GM12878 (cell line): ENCODE measurements around the gene MDM4. TPM values are rescaled to one million over a fixed set of nuclear protein-coding genes. Genes with fewer than 3 reads are reported as not detected.

Experiments
- ATF7 ChIP-seq: fragments of 450-650 bp; IDR thresholded peaks from 2 replicates; pipeline ENCODE4 v1.6.1; 2016; ENCODE audit warnings: low read depth, mild to moderate bottlenecking
- CEBPB ChIP-seq, 2 experiments: fragments of 150-350 bp in 1 of 2; IDR thresholded peaks; 2 replicates each; pipeline ENCODE4 v1.6.1; 2012 to 2014; ENCODE audit warnings: low read depth in 2 of 2, low read length in 2 of 2, borderline replicate concordance in 1 of 2, inconsistent platforms in 1 of 2
- CHD2 ChIP-seq: IDR thresholded peaks from 2 replicates; pipeline ENCODE4 v1.6.1; 2011; ENCODE audit warnings: low read depth, low read length, improper control_type of control experiment, borderline replicate concordance
- GATAD2B ChIP-seq: fragments of 450-650 bp; conservative IDR thresholded peaks from 2 replicates; pipeline ENCODE4 v1.6.1; 2017; ENCODE audit warnings: low read depth, mild to moderate bottlenecking, moderate library complexity
- MTA2 ChIP-seq: fragments of 450-650 bp; IDR thresholded peaks from 2 replicates; pipeline ENCODE4 v1.6.1; 2016; ENCODE audit warnings: low read depth, mild to moderate bottlenecking, moderate library complexity
- MTA3 ChIP-seq: IDR thresholded peaks from 2 replicates; pipeline ENCODE4 v1.6.1; 2012; ENCODE audit warnings: low read length, inconsistent platforms, borderline replicate concordance
- NFYA ChIP-seq: IDR thresholded peaks from 2 replicates; pipeline ENCODE4 v1.6.1; 2011; ENCODE audit warnings: low read depth, mild to moderate bottlenecking, low read length, improper control_type of control experiment, borderline replicate concordance
- RUNX3 ChIP-seq: IDR thresholded peaks from 2 replicates; pipeline ENCODE4 v1.6.1; 2012; ENCODE audit warnings: low read length, inconsistent platforms
- SMC3 ChIP-seq: IDR thresholded peaks from 2 replicates; pipeline ENCODE4 v1.6.1; 2011; ENCODE audit warnings: low read length, improper control_type of control experiment, borderline replicate concordance
- SP1 ChIP-seq: IDR thresholded peaks from one replicate; pipeline ENCODE4 v1.6.1; 2011; ENCODE audit warnings: low read depth, low read length
- SUZ12 ChIP-seq: fragments of 200-600 bp; sonication (generic); IDR thresholded peaks from one replicate; pipeline ENCODE4 v1.6.1; 2018; ENCODE audit warnings: antibody characterized with exemption, mild to moderate bottlenecking; ENCODE audit not compliant: unreplicated experiment
- WRNIP1 ChIP-seq: IDR thresholded peaks from 2 replicates; pipeline ENCODE4 v1.6.1; 2011; ENCODE audit warnings: low read depth, low read length, improper control_type of control experiment, borderline replicate concordance
- polyA plus RNA-seq, 11 experiments: library from polyadenylated mRNA; depleted of rRNA in 4 of 11; unstranded in 6 of 11; stranded (reverse) in 5 of 11; fragments of >200 nt; fragmentation: Nextera tagmentation in 4 of 11; fragmentation: Illumina TruSeq in 1 of 11; extraction: Ambion mirVana in 4 of 11; extraction: Trizol in 1 of 11; gene quantifications; 1 replicate in 1 of 11; 2 replicates in 10 of 11; pipeline versions ENCODE4 v1.2.1 to v1.2.3, GENCODE V29; 2011 to 2016; ENCODE audit warnings: inconsistent platforms in 2 of 11, missing spikeins in 2 of 11, low read depth in 1 of 11
- total RNA-seq, 4 experiments: library from RNA; depleted of rRNA in 3 of 4; stranded (reverse); fragments of >200 nt in 3 of 4; fragmentation: Illumina TruSeq in 1 of 4; extraction: Trizol in 1 of 4; gene quantifications; 2 replicates each; pipeline versions ENCODE4 v1.2.1 to v1.2.3, GENCODE V29; 2013 to 2021
- TF ChIP-seq, protein P1 (sequence below): fragments of 450-650 bp; IDR thresholded peaks from 2 replicates; pipeline ENCODE4 v1.6.1; 2017; ENCODE audit warnings: mild to moderate bottlenecking, moderate library complexity
- TF ChIP-seq, protein P2 (sequence below): fragments of 450-650 bp; IDR thresholded peaks from 2 replicates; pipeline ENCODE4 v1.6.1; 2017; ENCODE audit warnings: low read depth, mild to moderate bottlenecking, moderate library complexity
- TF ChIP-seq, protein P3 (sequence below): fragments of 450-650 bp; formaldehyde crosslinking; IDR thresholded peaks from 2 replicates; pipeline ENCODE4 v1.4.0; 2020; ENCODE audit warnings: mild to moderate bottlenecking, moderate library complexity
- TF ChIP-seq, protein P4 (sequence below): IDR thresholded peaks from 2 replicates; pipeline ENCODE4 v1.6.1; 2012; ENCODE audit warnings: mild to moderate bottlenecking, low read depth, low read length

MDM4 gene
- total and polyA plus RNA-seq, 10 of the 15 experiments (the other 5 are each of a cell fraction or from before 2014, with no cell fraction given): 2.5 to 74.4 (median 22.7) TPM

DNA sequence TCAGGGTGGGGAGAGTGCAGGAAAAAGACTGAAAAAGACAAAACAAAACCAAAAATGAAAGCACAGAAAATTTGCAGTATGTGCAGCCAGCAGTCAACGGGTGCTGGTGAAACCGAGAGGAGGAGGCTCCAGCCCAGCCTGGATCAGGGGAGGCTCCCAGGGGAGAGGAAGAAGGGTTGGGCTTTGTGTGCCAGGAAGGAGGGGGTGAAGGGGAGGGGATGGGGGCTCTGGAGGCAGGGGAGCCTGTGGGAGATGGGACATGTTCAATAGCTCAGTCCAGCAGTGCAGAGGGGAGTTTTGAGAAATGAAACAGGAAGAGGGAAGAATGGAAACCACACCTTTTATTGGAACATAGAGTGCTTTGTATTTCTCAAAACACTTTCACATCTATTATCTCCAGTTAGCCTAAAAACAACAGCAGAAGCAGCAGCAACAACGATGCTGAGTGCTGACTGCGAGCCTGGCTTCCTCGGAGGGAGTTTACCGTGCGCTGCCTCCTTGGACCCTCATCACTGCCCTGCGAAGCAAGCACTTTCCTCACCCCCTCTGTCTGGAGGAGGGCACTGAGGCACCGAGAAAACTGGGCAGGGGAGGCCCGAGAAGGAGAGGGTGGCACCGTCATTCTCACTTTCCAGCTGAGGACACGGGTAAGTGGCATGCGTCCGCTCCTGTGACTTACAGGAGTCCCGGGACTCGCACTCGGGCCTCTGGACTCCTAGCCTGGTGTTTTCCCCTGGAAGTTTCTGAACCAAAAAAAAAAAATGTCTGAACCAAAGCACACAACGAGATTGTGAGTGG lies 62.9 kb downstream of the MDM4 start (continued):
- TF ChIP-seq, protein P1, sequence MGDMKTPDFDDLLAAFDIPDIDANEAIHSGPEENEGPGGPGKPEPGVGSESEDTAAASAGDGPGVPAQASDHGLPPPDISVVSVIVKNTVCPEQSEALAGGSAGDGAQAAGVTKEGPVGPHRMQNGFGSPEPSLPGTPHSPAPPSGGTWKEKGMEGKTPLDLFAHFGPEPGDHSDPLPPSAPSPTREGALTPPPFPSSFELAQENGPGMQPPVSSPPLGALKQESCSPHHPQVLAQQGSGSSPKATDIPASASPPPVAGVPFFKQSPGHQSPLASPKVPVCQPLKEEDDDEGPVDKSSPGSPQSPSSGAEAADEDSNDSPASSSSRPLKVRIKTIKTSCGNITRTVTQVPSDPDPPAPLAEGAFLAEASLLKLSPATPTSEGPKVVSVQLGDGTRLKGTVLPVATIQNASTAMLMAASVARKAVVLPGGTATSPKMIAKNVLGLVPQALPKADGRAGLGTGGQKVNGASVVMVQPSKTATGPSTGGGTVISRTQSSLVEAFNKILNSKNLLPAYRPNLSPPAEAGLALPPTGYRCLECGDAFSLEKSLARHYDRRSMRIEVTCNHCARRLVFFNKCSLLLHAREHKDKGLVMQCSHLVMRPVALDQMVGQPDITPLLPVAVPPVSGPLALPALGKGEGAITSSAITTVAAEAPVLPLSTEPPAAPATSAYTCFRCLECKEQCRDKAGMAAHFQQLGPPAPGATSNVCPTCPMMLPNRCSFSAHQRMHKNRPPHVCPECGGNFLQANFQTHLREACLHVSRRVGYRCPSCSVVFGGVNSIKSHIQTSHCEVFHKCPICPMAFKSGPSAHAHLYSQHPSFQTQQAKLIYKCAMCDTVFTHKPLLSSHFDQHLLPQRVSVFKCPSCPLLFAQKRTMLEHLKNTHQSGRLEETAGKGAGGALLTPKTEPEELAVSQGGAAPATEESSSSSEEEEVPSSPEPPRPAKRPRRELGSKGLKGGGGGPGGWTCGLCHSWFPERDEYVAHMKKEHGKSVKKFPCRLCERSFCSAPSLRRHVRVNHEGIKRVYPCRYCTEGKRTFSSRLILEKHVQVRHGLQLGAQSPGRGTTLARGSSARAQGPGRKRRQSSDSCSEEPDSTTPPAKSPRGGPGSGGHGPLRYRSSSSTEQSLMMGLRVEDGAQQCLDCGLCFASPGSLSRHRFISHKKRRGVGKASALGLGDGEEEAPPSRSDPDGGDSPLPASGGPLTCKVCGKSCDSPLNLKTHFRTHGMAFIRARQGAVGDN: no peak
- TF ChIP-seq SUZ12 (no peak), CEBPB (IDR thresholded peaks at IDR 0.05; ENCODE audit: borderline replicate concordance in 1 of 2, low read depth in 2 of 2, low read length in 2 of 2) (no peak), SP1 (no peak), RUNX3 (peak; percentile 83), SMC3 (no peak), ATF7 (peak; percentile 60), NFYA (no peak), MTA3 (no peak), MTA2 (0 out of 2 replicates have a peak, but pooled peaks have one; percentile 55), WRNIP1 (no peak), GATAD2B (peak; percentile 38; the same call in 1 of the 2 replicates), CHD2 (peak; percentile 45; the same call in 1 of the 2 replicates)
- TF ChIP-seq, protein P2, sequence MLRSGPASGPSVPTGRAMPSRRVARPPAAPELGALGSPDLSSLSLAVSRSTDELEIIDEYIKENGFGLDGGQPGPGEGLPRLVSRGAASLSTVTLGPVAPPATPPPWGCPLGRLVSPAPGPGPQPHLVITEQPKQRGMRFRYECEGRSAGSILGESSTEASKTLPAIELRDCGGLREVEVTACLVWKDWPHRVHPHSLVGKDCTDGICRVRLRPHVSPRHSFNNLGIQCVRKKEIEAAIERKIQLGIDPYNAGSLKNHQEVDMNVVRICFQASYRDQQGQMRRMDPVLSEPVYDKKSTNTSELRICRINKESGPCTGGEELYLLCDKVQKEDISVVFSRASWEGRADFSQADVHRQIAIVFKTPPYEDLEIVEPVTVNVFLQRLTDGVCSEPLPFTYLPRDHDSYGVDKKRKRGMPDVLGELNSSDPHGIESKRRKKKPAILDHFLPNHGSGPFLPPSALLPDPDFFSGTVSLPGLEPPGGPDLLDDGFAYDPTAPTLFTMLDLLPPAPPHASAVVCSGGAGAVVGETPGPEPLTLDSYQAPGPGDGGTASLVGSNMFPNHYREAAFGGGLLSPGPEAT: peak; percentile 88
- TF ChIP-seq, protein P3, sequence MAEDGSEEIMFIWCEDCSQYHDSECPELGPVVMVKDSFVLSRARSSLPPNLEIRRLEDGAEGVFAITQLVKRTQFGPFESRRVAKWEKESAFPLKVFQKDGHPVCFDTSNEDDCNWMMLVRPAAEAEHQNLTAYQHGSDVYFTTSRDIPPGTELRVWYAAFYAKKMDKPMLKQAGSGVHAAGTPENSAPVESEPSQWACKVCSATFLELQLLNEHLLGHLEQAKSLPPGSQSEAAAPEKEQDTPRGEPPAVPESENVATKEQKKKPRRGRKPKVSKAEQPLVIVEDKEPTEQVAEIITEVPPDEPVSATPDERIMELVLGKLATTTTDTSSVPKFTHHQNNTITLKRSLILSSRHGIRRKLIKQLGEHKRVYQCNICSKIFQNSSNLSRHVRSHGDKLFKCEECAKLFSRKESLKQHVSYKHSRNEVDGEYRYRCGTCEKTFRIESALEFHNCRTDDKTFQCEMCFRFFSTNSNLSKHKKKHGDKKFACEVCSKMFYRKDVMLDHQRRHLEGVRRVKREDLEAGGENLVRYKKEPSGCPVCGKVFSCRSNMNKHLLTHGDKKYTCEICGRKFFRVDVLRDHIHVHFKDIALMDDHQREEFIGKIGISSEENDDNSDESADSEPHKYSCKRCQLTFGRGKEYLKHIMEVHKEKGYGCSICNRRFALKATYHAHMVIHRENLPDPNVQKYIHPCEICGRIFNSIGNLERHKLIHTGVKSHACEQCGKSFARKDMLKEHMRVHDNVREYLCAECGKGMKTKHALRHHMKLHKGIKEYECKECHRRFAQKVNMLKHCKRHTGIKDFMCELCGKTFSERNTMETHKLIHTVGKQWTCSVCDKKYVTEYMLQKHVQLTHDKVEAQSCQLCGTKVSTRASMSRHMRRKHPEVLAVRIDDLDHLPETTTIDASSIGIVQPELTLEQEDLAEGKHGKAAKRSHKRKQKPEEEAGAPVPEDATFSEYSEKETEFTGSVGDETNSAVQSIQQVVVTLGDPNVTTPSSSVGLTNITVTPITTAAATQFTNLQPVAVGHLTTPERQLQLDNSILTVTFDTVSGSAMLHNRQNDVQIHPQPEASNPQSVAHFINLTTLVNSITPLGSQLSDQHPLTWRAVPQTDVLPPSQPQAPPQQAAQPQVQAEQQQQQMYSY (CRISPR knock-in tag): no peak
- TF ChIP-seq, protein P4, sequence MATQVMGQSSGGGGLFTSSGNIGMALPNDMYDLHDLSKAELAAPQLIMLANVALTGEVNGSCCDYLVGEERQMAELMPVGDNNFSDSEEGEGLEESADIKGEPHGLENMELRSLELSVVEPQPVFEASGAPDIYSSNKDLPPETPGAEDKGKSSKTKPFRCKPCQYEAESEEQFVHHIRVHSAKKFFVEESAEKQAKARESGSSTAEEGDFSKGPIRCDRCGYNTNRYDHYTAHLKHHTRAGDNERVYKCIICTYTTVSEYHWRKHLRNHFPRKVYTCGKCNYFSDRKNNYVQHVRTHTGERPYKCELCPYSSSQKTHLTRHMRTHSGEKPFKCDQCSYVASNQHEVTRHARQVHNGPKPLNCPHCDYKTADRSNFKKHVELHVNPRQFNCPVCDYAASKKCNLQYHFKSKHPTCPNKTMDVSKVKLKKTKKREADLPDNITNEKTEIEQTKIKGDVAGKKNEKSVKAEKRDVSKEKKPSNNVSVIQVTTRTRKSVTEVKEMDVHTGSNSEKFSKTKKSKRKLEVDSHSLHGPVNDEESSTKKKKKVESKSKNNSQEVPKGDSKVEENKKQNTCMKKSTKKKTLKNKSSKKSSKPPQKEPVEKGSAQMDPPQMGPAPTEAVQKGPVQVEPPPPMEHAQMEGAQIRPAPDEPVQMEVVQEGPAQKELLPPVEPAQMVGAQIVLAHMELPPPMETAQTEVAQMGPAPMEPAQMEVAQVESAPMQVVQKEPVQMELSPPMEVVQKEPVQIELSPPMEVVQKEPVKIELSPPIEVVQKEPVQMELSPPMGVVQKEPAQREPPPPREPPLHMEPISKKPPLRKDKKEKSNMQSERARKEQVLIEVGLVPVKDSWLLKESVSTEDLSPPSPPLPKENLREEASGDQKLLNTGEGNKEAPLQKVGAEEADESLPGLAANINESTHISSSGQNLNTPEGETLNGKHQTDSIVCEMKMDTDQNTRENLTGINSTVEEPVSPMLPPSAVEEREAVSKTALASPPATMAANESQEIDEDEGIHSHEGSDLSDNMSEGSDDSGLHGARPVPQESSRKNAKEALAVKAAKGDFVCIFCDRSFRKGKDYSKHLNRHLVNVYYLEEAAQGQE: no peak
